Keratinocyte (primary cell): ENCODE data around the gene CAMKK2. TPM values are rescaled to one million over a fixed set of nuclear protein-coding genes. Genes with fewer than 3 reads are reported as not detected.
"Not testable (repeated sequence)": the region's sequence is repeated elsewhere in the genome, so short reads cannot be mapped to it uniquely, and the experiment has no call there.

Experiments
- DNase-seq: peaks from one replicate; pipeline ENCODE4 v3.0.0-alpha.2; 2011; ENCODE audit warnings: low read depth, missing footprints, low spot score
- FAIRE-seq: peaks from 2 replicates; lab custom pipeline; 2011; peaks lifted over from hg19 to GRCh38; lab: Jason Lieb, UNC
- H2AFZ ChIP-seq: 2 replicates; pipeline ENCODE4 v1.6.0; 2012; ENCODE audit warnings: low read length, control low read depth, inconsistent platforms; ENCODE audit not compliant: control insufficient read depth
- H3K27ac ChIP-seq: 2 replicates; pipeline ENCODE4 v1.5.1; 2011; ENCODE audit warnings: low read length; ENCODE audit not compliant: control insufficient read depth, insufficient read depth
- H3K27me3 ChIP-seq: 3 replicates; pipeline ENCODE4 v1.6.0; 2011; ENCODE audit warnings: low read length; ENCODE audit not compliant: control insufficient read depth, insufficient read depth; ENCODE audit errors: extremely low read depth
- H3K36me3 ChIP-seq, 2 experiments: 2 replicates in 1 of 2; 3 replicates in 1 of 2; pipeline ENCODE4 v1.5.1; 2011; ENCODE audit warnings: low read length in 2 of 2, mild to moderate bottlenecking in 1 of 2; ENCODE audit not compliant: control insufficient read depth in 2 of 2, insufficient read depth in 2 of 2; ENCODE audit errors: extremely low read depth in 1 of 2
- H3K4me1 ChIP-seq: 3 replicates; pipeline ENCODE4 v1.5.1; 2011; ENCODE audit warnings: low read length; ENCODE audit not compliant: control insufficient read depth, insufficient read depth; ENCODE audit errors: extremely low read depth
- H3K4me2 ChIP-seq: 3 replicates; pipeline ENCODE4 v1.6.0; 2011; ENCODE audit warnings: low read depth, low read length; ENCODE audit not compliant: control insufficient read depth, insufficient read depth; ENCODE audit errors: extremely low read depth
- H3K4me3 ChIP-seq, 3 experiments: fragments of 200-600 bp in 1 of 3; sonication (generic) in 1 of 3; 2 replicates in 2 of 3; 3 replicates in 1 of 3; pipeline ENCODE4 v1.5.1; 2011 to 2016; ENCODE audit warnings: low read length in 3 of 3, mild to moderate bottlenecking in 3 of 3, control low read depth in 2 of 3, inconsistent platforms in 1 of 3, low read depth in 1 of 3, mixed read lengths in 1 of 3, mixed run types in 1 of 3, moderate library complexity in 1 of 3; ENCODE audit not compliant: control insufficient read depth in 2 of 3, insufficient read depth in 2 of 3; ENCODE audit errors: extremely low read depth in 1 of 3
- H3K79me2 ChIP-seq: 2 replicates; pipeline ENCODE4 v1.6.0; 2012; ENCODE audit warnings: low read length; ENCODE audit not compliant: control insufficient read depth, insufficient read depth
- H3K9ac ChIP-seq: 3 replicates; pipeline ENCODE4 v1.6.0; 2011; ENCODE audit warnings: low read length; ENCODE audit not compliant: control insufficient read depth, insufficient read depth; ENCODE audit errors: extremely low read depth
- H3K9me1 ChIP-seq: 3 replicates; pipeline ENCODE4 v1.6.0; 2011; ENCODE audit warnings: low read length; ENCODE audit not compliant: control insufficient read depth, insufficient read depth; ENCODE audit errors: extremely low read depth
- H3K9me3 ChIP-seq: 2 replicates; pipeline ENCODE4 v1.5.1; 2012; ENCODE audit warnings: low read depth, low read length; ENCODE audit not compliant: control insufficient read depth
- H4K20me1 ChIP-seq: 3 replicates; pipeline ENCODE4 v1.6.0; 2011; ENCODE audit warnings: low read length; ENCODE audit not compliant: control insufficient read depth, insufficient read depth; ENCODE audit errors: extremely low read depth
- CTCF ChIP-seq, 3 experiments: IDR thresholded peaks in 1 of 3; conservative IDR thresholded peaks in 1 of 3; optimal IDR thresholded peaks in 1 of 3; 2 replicates in 2 of 3; 3 replicates in 1 of 3; pipeline versions ENCODE3 to v1.5.1; 2011; ENCODE audit warnings: low read length in 3 of 3, mild to moderate bottlenecking in 3 of 3, moderate library complexity in 2 of 3, control low read depth in 1 of 3, inconsistent platforms in 1 of 3; ENCODE audit not compliant: insufficient read depth in 2 of 3; ENCODE audit errors: extremely low read depth in 1 of 3
- EZH2 ChIP-seq: IDR thresholded peaks from one replicate; pipeline ENCODE4 v1.6.1; 2012; ENCODE audit warnings: inconsistent platforms, mild to moderate bottlenecking, low read length, moderate library complexity
- dilution Hi-C: fragments of 300-500 bp; cut with MboI; formaldehyde crosslinking; loops from one replicate; pipeline ENCODE4 v1.7.0; 2020; ENCODE audit warnings: low sequenced_read_pairs; ENCODE audit not compliant: extremely low pct_ligation_motif_present
- polyA plus RNA-seq, 5 experiments: library from polyadenylated mRNA; depleted of rRNA in 3 of 5; stranded (reverse) in 3 of 5; stranded (forward) in 1 of 5; unstranded in 1 of 5; fragments of >200 nt; gene quantifications; 1 replicate in 1 of 5; 2 replicates in 3 of 5; 3 replicates in 1 of 5; pipeline versions ENCODE4 v1.2.1 to v1.2.3, GENCODE V29; 2011 to 2012; ENCODE audit warnings: missing spikeins in 2 of 5, low read depth in 1 of 5, low replicate concordance in 1 of 5

Gene CAMKK2
- polyA plus RNA-seq, 1 donor (not counting 4 experiments of a cell fraction or from before 2014, with no cell fraction given): 18.6 TPM

GRCh38 chr12:121314431-121314830 lies 17.9 kb upstream of the CAMKK2 start:
- no peaks in the 10 kb centered on the region for H3K4me1 ChIP-seq
- H3K9me3 ChIP-seq: no peaks in the 10 kb centered on the region
- TF ChIP-seq CTCF (optimal IDR thresholded peaks at IDR 0.05 in 1 of 3, IDR thresholded peaks at IDR 0.05 in 1 of 3, conservative IDR thresholded peaks at IDR 0.05 in 1 of 3; ENCODE audit: extremely low read depth in 1 of 3, insufficient read depth in 2 of 3, low read length in 3 of 3) (no peak), EZH2 (no peak)
- dilution Hi-C loops: no loop called here
- no peak overlapping the region for H2AFZ ChIP-seq
- no peaks in the 10 kb centered on the region for H3K9me1 ChIP-seq
- H3K27ac ChIP-seq: no peak overlapping the region
- DNase-seq: no peak
- no peaks in the 10 kb centered on the region for H3K27me3 ChIP-seq
- H4K20me1 ChIP-seq: no peaks in the 10 kb centered on the region
- H3K4me2 ChIP-seq: no peak overlapping the region
- peaks cover 11 to 14% of the 10 kb centered on the region in 2 experiments for H3K36me3 ChIP-seq
- H3K79me2 ChIP-seq: no peaks in the 10 kb centered on the region
- no peak overlapping the region for H3K9ac ChIP-seq
- no peak overlapping the region for H3K4me3 ChIP-seq
- no peak for FAIRE-seq

GRCh38 chr12:121310231-121310630 lies 13.7 kb upstream of the CAMKK2 start:
- H3K79me2 ChIP-seq, H3K4me1 ChIP-seq, H3K9me3 ChIP-seq, dilution Hi-C loops, H3K27ac ChIP-seq, H4K20me1 ChIP-seq, DNase-seq, H2AFZ ChIP-seq, FAIRE-seq, H3K4me3 ChIP-seq, H3K4me2 ChIP-seq, H3K9me1 ChIP-seq, H3K9ac ChIP-seq, H3K27me3 ChIP-seq: not testable (repeated sequence)
- H3K36me3 ChIP-seq: peaks cover 9 to 12% of the 10 kb centered on the region in 2 experiments

GRCh38 chr12:121307397-121307796 lies 10.9 kb upstream of the CAMKK2 start:
- H3K4me3 ChIP-seq, H3K4me1 ChIP-seq, H3K4me2 ChIP-seq, FAIRE-seq, dilution Hi-C loops, H3K27ac ChIP-seq, DNase-seq, H3K9ac ChIP-seq, H3K9me1 ChIP-seq, H2AFZ ChIP-seq, H3K9me3 ChIP-seq, H4K20me1 ChIP-seq, H3K27me3 ChIP-seq, H3K79me2 ChIP-seq: not testable (repeated sequence)
- peaks cover 9 to 12% of the 10 kb centered on the region in 2 experiments for H3K36me3 ChIP-seq
